Activated naive CD8-positive, alpha-beta T cell treated with anti-CD3 and anti-CD28 coated beads for 36 hours (primary cell): ENCODE data around the gene CCDC178. TPM values are rescaled to one million over a fixed set of nuclear protein-coding genes. Genes with fewer than 3 reads are reported as not detected.

Source experiments
- DNase-seq: peaks from one replicate; pipeline ENCODE4 v3.0.0; 2021
- H3K27ac Mint-ChIP-seq: one replicate; pipeline ENCODE4 v1.8.0; 2022; ENCODE audit warnings: mild to moderate bottlenecking, moderate library complexity, mixed read lengths
- H3K27me3 Mint-ChIP-seq: one replicate; pipeline ENCODE4 v1.8.0; 2022; ENCODE audit warnings: mild to moderate bottlenecking, mixed read lengths
- H3K36me3 Mint-ChIP-seq: one replicate; pipeline ENCODE4 v1.8.0; 2021; ENCODE audit warnings: mild to moderate bottlenecking, mixed read lengths
- H3K4me1 Mint-ChIP-seq: one replicate; pipeline ENCODE4 v1.8.0; 2021; ENCODE audit warnings: mixed read lengths
- H3K4me3 Mint-ChIP-seq: one replicate; pipeline ENCODE4 v1.8.0; 2022; ENCODE audit warnings: mild to moderate bottlenecking, moderate library complexity, mixed read lengths
- H3K9me3 Mint-ChIP-seq: one replicate; pipeline ENCODE4 v1.8.0; 2022; ENCODE audit warnings: mixed read lengths
- total RNA-seq, 2 experiments: library from RNA; stranded (reverse); gene quantifications; one replicate each; pipeline ENCODE4 v1.2.3, GENCODE V29; 2021

CCDC178 gene
- total RNA-seq, 2 experiments from 2014 or later: not detected

DNA sequence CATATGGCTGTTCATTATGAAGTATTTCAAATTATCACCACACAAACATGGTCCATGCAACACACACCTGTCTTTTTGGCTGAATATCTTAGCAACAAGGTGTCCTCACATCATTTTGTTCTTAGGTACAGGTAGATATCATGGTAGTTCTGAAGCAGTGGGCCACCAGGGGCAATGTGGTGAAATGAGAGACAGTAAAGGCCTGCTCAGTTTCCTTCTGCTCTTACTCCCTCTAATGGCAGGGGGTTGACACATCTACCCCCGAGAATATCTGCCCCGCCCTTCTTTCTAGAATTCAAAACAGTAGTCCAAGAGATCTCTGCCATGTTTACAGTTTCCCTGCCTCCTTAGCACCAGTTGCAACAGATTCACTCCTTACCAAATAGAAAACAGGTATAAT is 520.7 kb downstream of the CCDC178 start:
- no peak overlapping the region for H3K4me3 Mint-ChIP-seq
- H3K36me3 Mint-ChIP-seq: no peaks in the 10 kb centered on the region
- peak; percentile 4 for DNase-seq
- H3K4me1 Mint-ChIP-seq: no peaks in the 10 kb centered on the region
- no peak overlapping the region for H3K27ac Mint-ChIP-seq
- H3K9me3 Mint-ChIP-seq: no peaks in the 10 kb centered on the region
- H3K27me3 Mint-ChIP-seq: peaks cover 3% of the 10 kb centered on the region

- no peak overlapping the region for H3K27ac Mint-ChIP-seq
- no peak for DNase-seq
- no peaks in the 10 kb centered on the region for H3K9me3 Mint-ChIP-seq
- H3K36me3 Mint-ChIP-seq: no peaks in the 10 kb centered on the region
- H3K4me1 Mint-ChIP-seq: no peaks in the 10 kb centered on the region
- H3K27me3 Mint-ChIP-seq: peaks cover 3% of the 10 kb centered on the region
- H3K4me3 Mint-ChIP-seq: no peak overlapping the region
Observed at GRCh38 chr18:32918692-32919250, 521.8 kb downstream of the CCDC178 start.

GRCh38 chr18:32915516-32915915 is 525.0 kb downstream of the CCDC178 start:
- no peak overlapping the region for H3K27ac Mint-ChIP-seq
- no peaks in the 10 kb centered on the region for H3K9me3 Mint-ChIP-seq
- H3K27me3 Mint-ChIP-seq: no peaks in the 10 kb centered on the region
- no peaks in the 10 kb centered on the region for H3K36me3 Mint-ChIP-seq
- DNase-seq: no peak
- no peak overlapping the region for H3K4me3 Mint-ChIP-seq
- H3K4me1 Mint-ChIP-seq: no peaks in the 10 kb centered on the region

DNA sequence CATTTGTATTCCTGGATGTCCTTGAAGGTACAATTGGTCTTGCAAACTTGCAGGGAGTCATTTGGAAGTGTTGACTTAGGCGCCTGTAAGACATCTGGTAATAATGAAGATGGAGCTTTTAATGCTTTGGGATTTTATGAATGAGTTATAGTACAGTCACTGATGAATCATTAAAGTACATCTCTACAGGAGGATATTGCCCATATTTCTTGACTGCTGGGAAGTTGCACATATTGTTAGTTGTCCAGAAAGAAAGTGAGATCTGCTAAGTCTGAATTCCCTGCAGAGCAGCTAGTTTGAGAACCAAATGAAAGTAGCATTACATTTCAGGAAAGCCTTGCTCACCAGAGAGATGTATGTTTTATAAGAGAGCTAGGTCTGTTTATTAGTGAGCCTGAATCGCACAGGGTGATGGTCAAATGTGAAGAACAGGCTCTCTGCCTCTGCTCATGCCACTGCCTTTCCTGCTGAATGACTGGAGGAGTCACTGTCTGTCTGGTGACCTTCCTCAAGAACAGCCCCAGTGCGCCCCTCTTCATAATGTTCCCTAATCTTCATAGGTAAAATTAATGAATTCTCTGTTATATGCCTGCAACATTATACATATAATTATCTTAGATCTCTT is 528.7 kb downstream of the CCDC178 start:
- Mint-ChIP-seq H3K4me1 (no peaks in the 10 kb centered on the region), H3K27ac (no peak overlapping the region), H3K27me3 (no peaks in the 10 kb centered on the region), H3K4me3 (no peak overlapping the region), H3K36me3 (no peaks in the 10 kb centered on the region), H3K9me3 (no peaks in the 10 kb centered on the region)
- no peak for DNase-seq

DNA sequence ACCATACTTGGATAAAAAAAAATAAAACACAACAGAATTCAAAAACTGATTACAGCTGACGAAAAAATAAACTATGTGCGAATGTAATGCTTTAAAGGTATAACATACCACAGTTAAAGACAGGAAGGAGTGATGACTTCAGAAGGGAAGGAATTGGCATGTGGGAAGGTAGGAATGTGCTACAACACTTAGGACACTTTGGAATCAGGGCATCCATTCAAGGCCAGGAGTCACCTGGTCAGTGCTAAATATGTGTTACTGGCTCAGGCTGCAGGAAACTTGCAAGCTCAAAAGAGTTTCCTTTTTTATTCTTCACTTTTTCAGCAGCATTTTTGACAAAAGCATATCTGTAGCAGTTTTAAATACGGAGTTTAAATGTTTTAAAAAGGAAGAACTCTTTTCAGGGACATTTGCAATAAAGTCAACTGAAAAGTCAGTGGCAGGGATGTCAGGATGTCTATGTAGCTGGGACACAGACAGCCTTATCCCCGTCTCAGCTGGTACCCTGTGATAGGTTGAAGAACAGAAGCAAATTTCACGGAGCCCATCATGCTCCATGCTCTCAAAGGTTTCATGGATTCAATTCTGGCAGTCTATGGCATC is 529.7 kb downstream of the CCDC178 start:
- no peak for DNase-seq
- Mint-ChIP-seq H3K4me1 (no peaks in the 10 kb centered on the region), H3K27ac (no peak overlapping the region), H3K9me3 (peaks cover 2% of the 10 kb centered on the region), H3K36me3 (no peaks in the 10 kb centered on the region), H3K27me3 (no peaks in the 10 kb centered on the region), H3K4me3 (no peak overlapping the region)

DNA sequence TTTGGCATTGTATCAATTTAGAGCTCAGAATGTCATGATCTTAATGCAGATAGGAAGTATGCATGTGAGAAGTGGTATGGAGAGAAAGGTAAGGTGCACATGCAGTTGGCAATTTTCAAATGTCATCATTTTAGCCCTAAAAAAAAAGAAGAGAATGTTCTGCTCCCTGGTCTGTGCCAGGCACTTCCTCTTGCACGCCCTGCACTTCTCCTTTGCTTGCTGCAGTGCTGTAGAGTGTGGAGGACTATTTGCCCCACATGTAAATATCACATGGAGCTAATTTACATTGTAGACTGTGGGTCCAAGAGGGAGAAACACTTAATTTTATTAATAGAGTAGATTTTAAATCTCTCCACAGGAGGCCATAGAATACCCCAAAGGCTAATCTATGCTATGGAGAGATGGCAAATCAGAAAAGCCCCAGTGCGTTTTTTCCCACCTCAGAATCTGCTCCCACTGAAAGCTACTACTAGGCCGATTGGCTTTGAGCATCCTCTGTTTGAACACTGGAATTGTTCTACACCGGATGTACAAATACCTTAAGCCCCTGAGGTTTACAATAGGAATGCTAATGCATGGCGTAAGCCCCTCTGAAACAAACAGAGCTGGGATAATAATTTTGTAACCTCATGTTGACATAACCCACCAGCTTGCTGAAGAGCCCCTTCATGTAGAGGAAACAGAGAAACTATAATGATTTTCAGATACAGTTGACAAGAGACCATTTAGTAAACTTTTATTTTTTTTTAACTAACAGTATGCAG is 530.5 kb downstream of the CCDC178 start:
- H3K4me1 Mint-ChIP-seq: no peaks in the 10 kb centered on the region
- no peak overlapping the region for H3K27ac Mint-ChIP-seq

GRCh38 chr18:32908424-32908805 is 532.1 kb downstream of the CCDC178 start:
- Mint-ChIP-seq H3K36me3 (no peaks in the 10 kb centered on the region), H3K4me1 (no peaks in the 10 kb centered on the region), H3K9me3 (peaks cover 2% of the 10 kb centered on the region), H3K27ac (no peak overlapping the region), H3K4me3 (no peak overlapping the region), H3K27me3 (no peaks in the 10 kb centered on the region)
- DNase-seq: no peak

More for the DNA sequence above, 530.5 kb downstream of the CCDC178 start:
- Mint-ChIP-seq H3K9me3 (peaks cover 2% of the 10 kb centered on the region), H3K4me3 (no peak overlapping the region), H3K27me3 (no peaks in the 10 kb centered on the region), H3K36me3 (no peaks in the 10 kb centered on the region)
- no peak for DNase-seq

DNA sequence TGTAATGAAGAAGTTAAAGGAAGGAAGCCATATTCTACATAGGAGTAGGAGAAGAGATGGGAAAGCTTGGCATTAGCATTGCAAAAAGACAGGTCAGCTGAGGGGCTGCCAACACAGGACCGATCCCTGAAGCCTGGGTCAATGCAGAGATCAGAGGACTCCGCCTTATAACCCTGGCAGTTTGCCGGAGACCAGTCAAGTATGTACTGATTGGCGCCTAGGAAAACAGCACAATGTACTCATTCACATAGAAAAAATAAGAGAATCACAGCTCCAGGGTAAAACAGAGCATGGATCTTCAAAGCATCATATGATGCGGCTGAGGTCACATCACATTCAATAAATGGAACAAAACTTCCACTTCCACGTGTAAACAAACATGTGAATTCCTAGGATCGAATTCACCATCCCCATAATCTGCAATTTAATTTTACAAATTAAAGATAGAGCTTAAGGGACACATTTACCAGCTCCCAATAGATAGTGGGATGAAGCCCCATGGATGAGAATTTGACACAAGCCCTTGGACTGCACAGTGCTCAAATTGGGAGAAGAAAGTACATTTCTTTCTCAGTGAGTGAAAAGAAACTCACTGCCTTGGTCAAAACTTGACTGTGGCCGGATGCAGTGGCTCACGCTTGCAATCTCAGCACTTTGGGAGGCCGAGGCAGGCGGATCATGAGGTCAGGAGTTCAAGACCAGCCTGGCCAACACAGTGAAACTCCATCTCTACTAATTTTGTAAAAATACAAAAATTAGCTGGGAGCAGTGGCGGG is 532.7 kb downstream of the CCDC178 start:
- Mint-ChIP-seq H3K36me3 (no peaks in the 10 kb centered on the region), H3K27me3 (no peaks in the 10 kb centered on the region), H3K4me1 (no peaks in the 10 kb centered on the region), H3K9me3 (peaks cover 2% of the 10 kb centered on the region), H3K4me3 (no peak overlapping the region), H3K27ac (no peak overlapping the region)
- no peak for DNase-seq

DNA sequence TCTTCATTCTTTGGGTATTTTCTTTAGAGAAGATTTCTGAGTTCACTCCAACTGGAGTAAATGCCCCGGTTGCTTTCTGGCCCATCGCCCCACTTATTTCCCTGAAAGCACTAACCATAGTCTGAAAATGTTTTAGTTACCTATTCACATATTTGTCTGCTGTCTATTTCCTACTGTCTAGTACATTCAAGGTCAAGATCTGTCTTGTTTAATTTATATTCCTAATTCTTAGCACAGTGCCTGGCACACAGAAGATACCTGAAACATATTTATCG is 533.3 kb downstream of the CCDC178 start:
- Mint-ChIP-seq H3K4me3 (no peak overlapping the region), H3K27ac (no peak overlapping the region), H3K9me3 (peaks cover 2% of the 10 kb centered on the region), H3K27me3 (no peaks in the 10 kb centered on the region), H3K36me3 (no peaks in the 10 kb centered on the region), H3K4me1 (no peaks in the 10 kb centered on the region)
- no peak for DNase-seq

GRCh38 chr18:32906506-32907310 is 533.8 kb downstream of the CCDC178 start:
- Mint-ChIP-seq H3K4me1 (no peaks in the 10 kb centered on the region), H3K27ac (peak overlapping the region; percentile 11), H3K27me3 (no peaks in the 10 kb centered on the region), H3K36me3 (no peaks in the 10 kb centered on the region), H3K9me3 (peaks cover 2% of the 10 kb centered on the region), H3K4me3 (no peak overlapping the region)
- no peak for DNase-seq

GRCh38 chr18:32905651-32906050 is 534.9 kb downstream of the CCDC178 start:
- Mint-ChIP-seq H3K4me1 (no peaks in the 10 kb centered on the region), H3K36me3 (no peaks in the 10 kb centered on the region), H3K4me3 (no peak overlapping the region), H3K27me3 (no peaks in the 10 kb centered on the region), H3K27ac (no peak overlapping the region), H3K9me3 (peaks cover 2% of the 10 kb centered on the region)
- no peak for DNase-seq

DNA sequence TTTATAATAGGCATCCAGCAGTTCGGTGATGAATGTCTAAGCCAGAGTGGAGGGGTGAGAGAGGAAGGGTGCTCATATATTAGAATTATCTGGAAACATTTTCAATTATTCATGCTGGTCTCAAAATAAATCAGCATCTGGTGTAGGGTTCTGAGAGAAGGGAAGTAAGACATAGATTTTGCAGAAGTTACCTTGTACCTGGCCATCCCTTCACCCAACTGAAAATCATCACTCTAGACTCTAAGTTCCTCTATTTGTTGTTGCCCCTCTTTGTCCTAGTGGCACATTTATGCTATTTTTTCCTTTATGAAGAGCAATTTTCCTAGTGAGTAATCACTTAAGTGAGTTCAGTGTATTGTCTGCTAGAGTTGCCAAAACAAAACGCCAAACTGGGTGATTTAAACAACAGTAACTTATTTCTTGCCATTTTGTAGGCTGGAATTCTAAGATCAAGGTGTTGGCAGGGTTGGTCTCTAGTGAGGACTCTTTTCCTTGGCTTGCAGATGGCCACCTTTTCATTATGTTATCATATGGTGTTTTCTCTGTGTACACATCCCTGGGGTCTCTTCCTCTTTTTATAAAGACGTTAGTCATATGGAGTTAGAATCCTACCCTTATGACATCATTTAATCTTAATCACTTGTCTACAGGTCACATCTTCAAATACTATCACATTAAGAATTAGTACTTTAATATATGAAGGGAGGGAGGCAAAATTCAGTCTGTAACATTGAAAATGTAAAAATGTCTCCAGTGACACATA is 537.8 kb downstream of the CCDC178 start:
- no peak overlapping the region for H3K4me3 Mint-ChIP-seq
- DNase-seq: no peak
- peaks cover 6% of the 10 kb centered on the region for H3K9me3 Mint-ChIP-seq
- no peaks in the 10 kb centered on the region for H3K36me3 Mint-ChIP-seq
- no peaks in the 10 kb centered on the region for H3K4me1 Mint-ChIP-seq
- H3K27me3 Mint-ChIP-seq: no peaks in the 10 kb centered on the region
- no peak overlapping the region for H3K27ac Mint-ChIP-seq

DNA sequence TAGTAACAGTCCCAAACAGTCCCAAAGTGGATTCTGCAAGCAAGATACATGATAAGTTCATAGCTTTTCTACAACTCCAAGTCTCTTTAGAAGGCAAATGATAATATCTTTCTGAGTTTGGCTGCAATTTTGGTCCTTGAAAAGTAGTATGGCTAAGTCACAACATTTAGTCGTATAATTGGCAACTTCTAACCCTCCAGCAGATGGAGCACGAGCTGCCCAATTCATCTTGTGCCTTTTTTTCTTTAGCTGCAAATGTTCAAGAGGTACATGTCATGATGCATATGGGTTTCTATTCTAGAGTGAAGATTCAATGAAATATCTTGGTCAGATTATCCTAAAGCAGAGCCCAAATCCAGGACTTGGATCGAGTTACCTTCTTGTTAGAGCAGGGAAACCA is 540.7 kb downstream of the CCDC178 start:
- Mint-ChIP-seq H3K4me3 (no peak overlapping the region), H3K4me1 (no peaks in the 10 kb centered on the region), H3K27ac (no peak overlapping the region), H3K9me3 (peaks cover 12% of the 10 kb centered on the region), H3K27me3 (no peaks in the 10 kb centered on the region), H3K36me3 (no peaks in the 10 kb centered on the region)
- no peak for DNase-seq
